Activated T-cell treated with anti-CD3 and anti-CD28 coated beads, Interleukin-2, amount 50 U/mL, for 72 hours (primary cell): ENCODE data around the gene CYGB. TPM values are rescaled to one million over a fixed set of nuclear protein-coding genes. Genes with fewer than 3 reads are reported as not detected.
A peak's percentile ranks its signal among the peaks of the same experiment; 100 is the strongest.
"Not testable (repeated sequence)": the region's sequence is repeated elsewhere in the genome, so short reads cannot be mapped to it uniquely, and the experiment has no call there.

ENCODE experiments used
- ATAC-seq, 2 donors: fragments of 150-1000 bp; cut with Tn5 transposase; replicated peaks in 1 of 2; 2 replicates each; pipeline ENCODE4 v1.10.0; 2021; ENCODE audit warnings: moderate library complexity in 2 of 2, mild to moderate bottlenecking in 1 of 2
- DNase-seq, 2 donors: peaks; one replicate each; pipeline ENCODE4 v3.0.0; 2021 to 2022; ENCODE audit warnings: mixed read lengths in 1 of 2
- H3K27ac Mint-ChIP-seq: one replicate; pipeline ENCODE4 v1.8.0; 2022; ENCODE audit warnings: mild to moderate bottlenecking, moderate library complexity, mixed read lengths
- H3K27me3 Mint-ChIP-seq: one replicate; pipeline ENCODE4 v1.8.0; 2022; ENCODE audit warnings: low read depth, mixed read lengths
- H3K36me3 Mint-ChIP-seq, 2 donors: one replicate each; pipeline ENCODE4 v1.8.0; 2022; ENCODE audit warnings: mixed read lengths in 2 of 2, mild to moderate bottlenecking in 1 of 2; ENCODE audit not compliant: insufficient read depth in 2 of 2
- H3K4me1 Mint-ChIP-seq: one replicate; pipeline ENCODE4 v1.8.0; 2022; ENCODE audit warnings: low read depth, mixed read lengths
- H3K4me3 Mint-ChIP-seq, 2 donors: one replicate each; pipeline ENCODE4 v1.8.0; 2022; ENCODE audit warnings: mild to moderate bottlenecking in 2 of 2, mixed read lengths in 2 of 2, moderate library complexity in 2 of 2
- H3K9me3 Mint-ChIP-seq, 2 donors: one replicate each; pipeline ENCODE4 v1.8.0; 2022; ENCODE audit warnings: mixed read lengths in 2 of 2
- total RNA-seq, 2 donors: library from RNA; stranded (reverse); gene quantifications; one replicate each; pipeline ENCODE4 v1.2.3, GENCODE V29; 2022

Gene CYGB
- total RNA-seq, 2 donors from 2014 or later = 0.44 TPM; not detected in 1

DNA sequence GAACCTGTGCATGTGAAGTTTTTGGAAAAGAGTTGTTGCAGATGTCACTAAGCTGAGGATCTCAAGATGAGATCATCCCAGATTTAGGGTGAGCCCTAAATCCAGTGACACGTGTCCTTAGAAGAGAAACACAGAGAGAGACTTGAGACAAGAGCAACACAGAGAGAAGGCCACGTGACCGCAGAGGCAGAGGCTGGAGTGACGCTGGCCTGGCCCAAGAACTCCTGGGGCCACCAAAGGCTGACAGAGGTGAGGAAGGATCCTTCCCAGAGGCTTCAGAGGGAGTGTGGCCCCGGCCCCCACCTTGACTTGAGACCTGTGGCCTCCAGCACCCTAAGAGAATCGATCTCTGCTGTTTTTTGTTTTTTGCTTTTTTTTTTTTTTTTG, 24.2 kb downstream of the CYGB start:
- no peaks in the 10 kb centered on the region for H3K27me3 Mint-ChIP-seq
- DNase-seq (no peak), ATAC-seq (no peak)
- H3K36me3 Mint-ChIP-seq = no peaks in the 10 kb centered on the region
- H3K4me3 Mint-ChIP-seq = peak overlapping the region in 1 of 2 donors; percentile 3
- no peaks in the 10 kb centered on the region for H3K9me3 Mint-ChIP-seq
- H3K4me1 Mint-ChIP-seq = peaks cover 54% of the 10 kb centered on the region
- H3K27ac Mint-ChIP-seq = peak overlapping the region; percentile 38

DNA sequence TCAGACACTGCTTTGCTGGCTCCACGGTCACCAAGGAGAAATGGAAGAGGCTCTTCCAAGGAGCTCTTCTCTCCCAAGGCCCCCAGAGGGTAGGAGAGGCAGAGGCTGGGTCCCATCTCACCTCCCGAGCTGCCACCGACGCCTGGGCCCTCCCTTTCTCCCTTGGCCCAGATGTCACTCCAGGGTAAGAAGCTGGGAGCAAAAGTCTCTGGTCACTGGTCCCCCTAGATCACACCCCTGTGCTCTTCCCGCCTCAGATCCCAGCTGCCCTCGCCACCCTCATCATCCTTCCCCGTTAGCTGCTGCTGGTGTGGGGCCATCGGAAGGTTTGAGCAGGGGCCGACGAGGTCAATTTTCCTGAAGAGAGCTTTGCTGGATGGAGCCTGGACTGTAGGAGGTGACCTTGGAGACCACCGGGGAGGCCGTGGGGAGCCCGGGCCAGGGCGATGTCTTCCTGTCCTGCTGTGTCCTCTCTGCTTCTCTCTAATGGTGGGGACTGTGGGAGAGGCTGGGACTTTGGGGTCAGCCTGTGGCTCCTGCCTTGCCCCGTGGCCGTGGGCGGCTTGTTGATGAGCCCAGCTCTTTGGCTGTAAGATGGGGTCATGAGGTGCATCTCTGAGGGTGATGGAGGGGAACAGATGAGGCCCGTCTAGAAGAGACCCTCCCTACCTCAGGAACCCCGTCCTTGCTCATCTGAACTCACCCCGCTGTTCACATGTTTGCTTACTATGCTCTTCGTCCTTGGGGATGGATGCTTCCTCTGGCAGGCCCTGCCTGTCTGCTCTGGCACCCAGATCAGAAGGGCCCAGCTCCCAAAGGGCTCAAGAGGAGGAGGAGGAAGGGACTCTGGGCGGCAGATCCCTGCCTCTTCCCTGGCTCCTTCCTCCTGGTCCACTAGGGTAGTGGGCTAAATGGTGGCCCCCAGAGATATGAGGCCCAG, 24.9 kb downstream of the CYGB start:
- H3K4me1 Mint-ChIP-seq = peaks cover 48% of the 10 kb centered on the region

DNA sequence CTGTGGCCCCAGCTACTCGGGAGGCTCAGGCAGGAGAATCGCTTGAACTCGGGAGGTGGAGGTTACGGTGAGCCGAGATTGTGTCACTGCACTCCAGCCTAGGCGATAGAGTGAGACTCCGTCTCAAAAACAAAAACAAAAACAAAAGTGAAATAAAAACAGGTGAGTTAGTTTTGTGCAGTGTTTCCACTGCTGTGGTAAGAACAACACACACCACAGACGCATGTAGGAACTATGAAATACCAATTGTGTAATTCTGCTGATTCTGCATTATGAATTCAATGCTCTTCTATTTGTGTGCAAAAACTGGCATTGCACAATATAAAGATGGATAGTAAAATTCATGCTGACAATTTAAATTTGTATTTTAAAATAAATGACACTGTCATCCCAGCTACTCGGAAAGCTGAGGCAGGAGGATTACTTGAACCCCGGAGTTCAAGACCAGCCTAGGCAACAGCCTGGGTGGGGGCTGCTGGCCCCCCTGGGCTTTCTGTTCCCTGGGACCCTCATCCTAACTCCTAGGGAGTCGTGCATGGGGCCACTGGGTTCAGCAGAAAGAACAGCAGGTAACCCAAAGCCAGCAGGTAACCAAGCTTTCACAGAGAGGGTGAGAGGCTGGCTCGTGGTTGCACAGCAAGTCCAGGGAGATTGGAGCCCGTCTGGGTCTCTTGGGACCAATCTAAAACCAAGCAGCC, 25.7 kb downstream of the CYGB start:
- peaks cover 5% of the 10 kb centered on the region for H3K27me3 Mint-ChIP-seq
- DNase-seq = no peak
- peaks cover 51% of the 10 kb centered on the region for H3K4me1 Mint-ChIP-seq
- no peaks in the 10 kb centered on the region for H3K36me3 Mint-ChIP-seq
- H3K9me3 Mint-ChIP-seq = no peaks in the 10 kb centered on the region
- H3K27ac Mint-ChIP-seq = no peak overlapping the region
- ATAC-seq = no peak
- H3K4me3 Mint-ChIP-seq = no peak overlapping the region

More for the DNA sequence above, 24.9 kb downstream of the CYGB start:
- DNase-seq (no peak), ATAC-seq (no peak)
- peaks cover 4% of the 10 kb centered on the region for H3K27me3 Mint-ChIP-seq
- H3K9me3 Mint-ChIP-seq = no peaks in the 10 kb centered on the region
- H3K27ac Mint-ChIP-seq = peak overlapping the region; percentile 38
- H3K4me3 Mint-ChIP-seq = peak overlapping the region in 1 of 2 donors; percentile 3
- H3K36me3 Mint-ChIP-seq = no peaks in the 10 kb centered on the region

DNA sequence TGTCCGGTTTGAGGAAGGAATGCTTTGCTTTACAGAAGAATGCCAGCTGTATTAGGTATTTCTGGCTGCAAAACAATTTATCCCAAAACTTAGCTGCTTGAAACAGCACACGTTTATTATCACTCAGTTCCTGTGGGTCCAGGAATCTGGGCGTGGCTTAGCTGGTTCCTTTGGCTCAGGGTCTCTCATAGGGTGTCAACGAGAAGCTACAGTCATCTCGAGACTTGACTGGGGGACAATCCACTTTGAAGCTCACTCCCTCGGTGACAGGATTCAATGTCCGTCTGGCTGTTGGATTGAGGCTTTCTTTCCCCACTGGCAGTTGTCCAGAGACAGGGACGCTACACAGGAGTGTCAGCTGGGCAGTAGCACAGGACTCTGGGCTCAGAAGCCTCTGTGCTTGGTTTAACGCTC, 26.7 kb downstream of the CYGB start:
- Mint-ChIP-seq H3K27me3 (peaks cover 5% of the 10 kb centered on the region), H3K4me3 (no peak overlapping the region), H3K36me3 (no peaks in the 10 kb centered on the region), H3K4me1 (peaks cover 52% of the 10 kb centered on the region), H3K27ac (no peak overlapping the region), H3K9me3 (no peaks in the 10 kb centered on the region)
- no peak for ATAC-seq
- no peak for DNase-seq

DNA sequence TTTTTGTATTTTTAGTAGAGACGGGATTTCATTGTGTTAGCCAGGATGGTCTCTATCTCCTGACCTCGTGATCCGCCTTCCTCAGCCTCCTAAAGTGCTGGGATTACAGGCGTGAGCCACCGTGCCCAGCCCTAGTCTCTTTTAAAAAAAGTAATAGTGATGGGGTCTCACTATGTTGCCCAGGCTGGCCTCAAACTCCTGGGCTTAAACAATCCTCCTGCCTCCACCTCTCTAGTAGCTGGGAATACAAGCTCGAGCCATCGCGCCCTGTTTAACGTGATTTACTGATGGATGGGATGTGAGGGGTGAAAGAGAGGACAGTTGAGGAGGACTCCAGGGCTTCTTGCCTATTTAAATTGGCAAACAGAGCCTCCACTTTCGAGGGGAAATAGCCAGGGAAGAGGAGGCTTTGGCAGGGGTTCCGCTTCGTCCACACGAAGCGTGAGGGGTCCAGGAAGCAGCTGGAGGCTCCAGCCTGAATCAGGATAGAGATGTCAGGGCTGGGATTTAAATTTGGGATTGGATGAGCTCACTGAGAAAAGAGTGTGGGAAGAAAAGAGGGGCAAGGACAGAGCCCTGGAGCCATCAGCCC, 28.9 kb downstream of the CYGB start:
- not testable (repeated sequence) for H3K27ac Mint-ChIP-seq, ATAC-seq, H3K36me3 Mint-ChIP-seq, H3K4me3 Mint-ChIP-seq, H3K27me3 Mint-ChIP-seq, H3K9me3 Mint-ChIP-seq, DNase-seq
- peaks cover 32% of the 10 kb centered on the region for H3K4me1 Mint-ChIP-seq

DNA sequence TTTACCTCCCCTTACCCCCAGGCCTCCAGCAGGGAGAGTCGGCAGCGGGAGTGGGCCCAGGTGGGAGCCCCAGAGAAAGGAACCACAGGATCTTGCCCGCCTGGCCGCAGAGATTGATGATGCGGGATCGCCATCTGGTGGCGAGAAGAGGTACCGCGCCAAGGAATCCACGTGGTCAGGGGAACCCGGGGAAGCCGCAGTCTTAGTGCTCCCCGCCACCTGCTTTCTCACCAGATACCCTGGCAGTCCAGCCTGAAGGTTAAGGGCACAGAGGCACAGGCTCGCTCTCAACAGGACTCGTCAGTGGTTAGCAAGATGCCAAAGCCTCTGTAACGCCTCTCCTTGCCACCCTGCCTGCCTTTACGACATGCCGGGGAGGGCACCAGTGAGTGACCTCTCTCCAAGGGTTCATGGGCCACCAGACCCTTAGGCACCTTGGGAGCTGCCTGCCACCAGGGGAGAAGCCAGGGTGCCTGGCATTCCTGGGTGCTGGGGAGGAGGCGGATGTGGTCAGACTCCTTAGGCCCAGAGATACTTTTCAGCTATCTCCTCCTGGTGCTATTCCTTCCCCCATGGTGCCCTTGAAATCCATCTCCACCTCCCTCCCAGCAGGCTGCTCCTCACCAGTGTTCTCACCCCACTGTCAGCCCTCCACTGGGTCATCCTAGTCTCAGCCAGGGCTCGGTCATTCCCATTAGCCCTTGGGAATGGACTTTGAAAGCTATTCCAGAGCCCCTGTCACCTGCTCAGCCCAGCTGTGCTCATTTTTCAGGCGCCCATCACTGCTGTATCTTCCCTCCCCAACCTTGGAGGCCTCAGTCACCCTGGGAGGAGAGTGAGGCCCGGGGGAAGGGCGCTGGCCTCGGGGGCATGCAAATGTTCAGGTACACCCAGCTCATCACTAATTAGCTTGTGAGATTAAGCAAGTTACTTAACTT, 30.8 kb downstream of the CYGB start:
- H3K27me3 Mint-ChIP-seq = peaks cover 5% of the 10 kb centered on the region
- no peak overlapping the region for H3K4me3 Mint-ChIP-seq

DNA sequence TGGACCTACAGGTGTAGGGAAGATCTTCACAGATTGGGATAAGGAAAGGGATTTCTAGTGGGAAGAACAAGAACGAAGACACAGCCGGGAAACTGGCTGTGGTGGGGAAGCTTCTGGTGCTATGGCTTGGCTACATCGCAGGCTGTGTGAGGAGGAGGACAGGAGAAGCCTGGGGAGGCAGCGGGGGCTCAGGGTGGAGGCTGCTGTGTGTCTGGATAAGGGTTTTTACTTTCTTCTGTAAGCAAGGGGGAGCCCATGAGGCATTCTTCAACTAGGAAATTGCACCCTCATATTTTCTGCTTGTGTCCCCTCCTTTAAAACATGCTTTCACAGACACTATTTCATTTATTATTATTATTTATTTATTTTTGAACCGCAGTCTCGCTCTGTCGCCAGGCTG, 33.4 kb downstream of the CYGB start:
- no peaks in the 10 kb centered on the region for H3K36me3 Mint-ChIP-seq
- H3K4me3 Mint-ChIP-seq = no peak overlapping the region
- peaks cover 5% of the 10 kb centered on the region for H3K27me3 Mint-ChIP-seq
- ATAC-seq = no peak
- DNase-seq = no peak
- no peak overlapping the region for H3K27ac Mint-ChIP-seq
- no peaks in the 10 kb centered on the region for H3K9me3 Mint-ChIP-seq
- H3K4me1 Mint-ChIP-seq = peaks cover 42% of the 10 kb centered on the region

More for the DNA sequence above, 30.8 kb downstream of the CYGB start:
- no peaks in the 10 kb centered on the region for H3K36me3 Mint-ChIP-seq
- ATAC-seq (peak; percentile 83 to 84), DNase-seq (peak; percentile 86 to 91)
- H3K4me1 Mint-ChIP-seq = peaks cover 28% of the 10 kb centered on the region
- no peak overlapping the region for H3K27ac Mint-ChIP-seq
- H3K9me3 Mint-ChIP-seq = no peaks in the 10 kb centered on the region

DNA sequence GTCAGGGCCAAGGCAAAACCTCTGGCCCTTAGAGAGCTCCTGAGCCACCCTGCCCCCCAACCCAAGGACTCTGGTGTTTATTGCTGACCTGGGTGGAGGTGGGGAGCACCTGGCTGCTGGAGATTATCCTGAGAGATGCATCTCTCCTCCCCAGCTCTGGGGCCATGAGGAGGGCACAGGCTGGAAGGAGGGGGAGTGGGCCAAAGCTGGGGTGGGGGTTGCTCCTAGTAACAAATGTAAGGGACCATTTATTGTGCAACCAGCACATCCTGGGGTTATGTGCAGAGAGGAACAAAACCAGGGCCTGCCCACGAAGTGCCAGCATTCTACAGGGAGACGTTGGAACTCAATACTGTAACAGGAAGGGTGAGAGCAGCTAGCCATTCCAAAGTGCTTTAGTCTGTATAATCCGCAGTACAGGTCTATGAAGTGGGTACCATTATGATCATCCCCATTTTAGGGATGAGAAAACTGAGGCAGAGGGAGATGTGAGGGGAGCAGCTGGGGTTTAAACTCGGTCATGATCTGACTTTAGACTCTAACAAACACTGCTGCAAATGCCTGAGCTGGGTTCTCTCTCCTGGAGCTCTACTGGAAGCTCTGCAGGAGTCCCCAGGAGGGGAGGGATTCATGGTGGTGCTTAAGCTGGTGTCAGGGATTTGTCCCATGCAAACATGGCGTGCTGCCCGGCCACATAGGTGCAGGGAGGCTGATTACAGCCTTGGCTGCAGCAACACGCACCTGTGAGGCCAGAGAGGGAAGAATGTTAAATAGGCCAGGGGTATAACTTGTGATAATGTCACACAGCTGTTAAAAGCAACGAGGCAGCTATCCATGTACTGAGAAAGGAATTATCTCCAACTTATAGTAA, 34.9 kb downstream of the CYGB start:
- DNase-seq (no peak), ATAC-seq (no peak)
- H3K9me3 Mint-ChIP-seq = no peaks in the 10 kb centered on the region
- H3K4me1 Mint-ChIP-seq = peaks cover 57% of the 10 kb centered on the region
- H3K4me3 Mint-ChIP-seq = no peak overlapping the region
- H3K36me3 Mint-ChIP-seq = no peaks in the 10 kb centered on the region
- peak overlapping the region; percentile 15 for H3K27ac Mint-ChIP-seq
- H3K27me3 Mint-ChIP-seq = peaks cover under 1% of the 10 kb centered on the region

DNA sequence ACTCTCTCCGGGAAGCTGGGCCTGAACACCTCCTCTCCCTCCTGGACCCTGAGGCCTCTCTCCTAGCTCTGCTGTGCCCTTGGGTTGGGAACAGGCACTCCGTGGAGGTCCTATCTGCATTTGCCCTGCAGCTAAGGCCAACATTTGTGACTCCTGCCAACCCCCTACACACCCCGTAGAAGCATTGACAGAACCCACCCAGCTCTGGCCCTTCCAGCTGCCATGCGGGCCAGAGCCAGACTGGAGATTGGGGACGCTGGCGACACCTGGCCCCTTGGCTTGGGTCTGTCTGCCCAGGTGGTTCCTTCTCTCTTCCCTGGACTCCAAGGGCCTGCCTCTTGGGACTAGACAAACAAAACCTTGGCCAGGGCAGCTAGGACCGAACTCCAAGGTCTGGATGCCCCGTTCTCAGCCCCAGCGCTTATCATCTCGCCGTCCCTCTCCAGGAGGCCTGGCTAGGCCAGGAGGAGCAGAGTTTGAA, 35.6 kb downstream of the CYGB start:
- peak overlapping the region; percentile 76 for H3K27ac Mint-ChIP-seq
- peaks cover 61% of the 10 kb centered on the region for H3K4me1 Mint-ChIP-seq
- H3K36me3 Mint-ChIP-seq = no peaks in the 10 kb centered on the region
- H3K4me3 Mint-ChIP-seq = peak overlapping the region; percentile 80 to 91
- ATAC-seq (no peak), DNase-seq (no peak)
- no peaks in the 10 kb centered on the region for H3K9me3 Mint-ChIP-seq
- H3K27me3 Mint-ChIP-seq = no peaks in the 10 kb centered on the region

DNA sequence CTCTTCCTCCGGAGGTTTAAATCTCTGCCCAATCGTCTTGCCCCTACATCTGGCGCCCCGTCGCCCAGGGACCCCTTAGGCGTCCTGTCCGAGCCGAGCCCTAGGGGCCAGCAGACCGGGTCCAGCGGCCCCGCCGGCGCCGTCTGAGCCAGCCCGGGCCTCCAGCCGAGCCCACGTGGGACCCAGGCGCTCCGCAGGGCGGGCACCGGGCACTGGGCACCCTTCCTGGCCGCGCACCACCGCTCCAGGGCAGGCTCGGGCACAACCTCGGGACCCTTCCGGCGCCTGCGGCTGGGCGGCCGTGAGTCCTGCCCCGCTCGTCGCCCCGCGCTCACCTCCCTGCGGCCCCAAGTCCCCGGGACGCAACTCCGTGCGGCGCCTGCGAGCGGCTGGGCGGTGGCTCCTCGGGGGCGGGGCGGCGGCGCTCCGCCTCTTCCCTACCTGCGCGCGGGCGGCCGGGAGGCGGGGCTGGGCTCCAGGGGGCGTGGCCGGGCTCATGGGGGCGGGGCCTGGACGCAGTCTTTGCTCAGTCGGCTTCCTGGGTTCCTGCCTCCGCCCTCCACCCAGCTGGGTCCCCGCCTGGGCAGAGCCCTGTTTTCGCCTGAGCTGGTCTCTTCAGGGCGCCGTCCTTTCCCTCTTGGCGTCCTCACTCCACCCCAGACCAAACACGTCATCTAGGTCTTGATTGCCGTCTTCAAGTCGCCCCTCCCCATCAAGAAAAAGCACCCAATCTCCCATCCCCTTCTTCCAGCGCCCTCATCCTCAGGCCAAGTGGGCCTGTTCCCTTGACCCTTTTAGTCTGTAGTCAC, 36.3 kb downstream of the CYGB start, which contains the start of gene RHBDF2:
RHBDF2 (minus strand) TSS at position 406 of the 809 bp plus-strand sequence. CDS start 19,899 bp downstream, outside the sequence.
- Mint-ChIP-seq H3K9me3 (no peaks in the 10 kb centered on the region), H3K4me1 (peaks cover 61% of the 10 kb centered on the region), H3K4me3 (peak within 1 kb of the TSS; percentile 80 to 91), H3K27me3 (no peaks in the 10 kb centered on the region), H3K36me3 (no peaks in the 10 kb centered on the region), H3K27ac (peak within 1 kb of the TSS; percentile 76)
- ATAC-seq = peak; percentile 89 to 92
- DNase-seq = peak; percentile 95 to 99

DNA sequence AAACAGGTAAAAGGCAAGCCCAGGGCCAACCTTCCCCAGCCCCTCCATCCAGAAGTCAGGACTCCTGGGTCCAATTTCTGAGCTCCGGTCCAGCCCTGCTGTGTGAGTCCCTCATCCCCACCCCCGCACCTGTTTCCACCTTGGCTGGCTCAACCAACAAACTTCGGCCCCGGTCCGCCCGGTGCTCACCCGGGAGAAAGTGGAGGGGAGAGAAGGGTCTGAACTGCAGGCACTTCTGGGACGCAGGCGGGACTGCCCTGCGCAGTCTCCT, 36.8 kb downstream of the CYGB start:
- Mint-ChIP-seq H3K36me3 (no peaks in the 10 kb centered on the region), H3K4me1 (peaks cover 58% of the 10 kb centered on the region), H3K27me3 (no peaks in the 10 kb centered on the region), H3K27ac (no peak overlapping the region), H3K9me3 (no peaks in the 10 kb centered on the region), H3K4me3 (peak overlapping the region; percentile 80 to 91)
- ATAC-seq = peak; percentile 25 to 29
- DNase-seq = no peak
